Measurements from ENCODE around the gene CBR1.
"Not testable (repeated sequence)": the region's sequence is repeated elsewhere in the genome, so short reads cannot be mapped to it uniquely, and the experiment has no call there.

CBR1 gene

DNA sequence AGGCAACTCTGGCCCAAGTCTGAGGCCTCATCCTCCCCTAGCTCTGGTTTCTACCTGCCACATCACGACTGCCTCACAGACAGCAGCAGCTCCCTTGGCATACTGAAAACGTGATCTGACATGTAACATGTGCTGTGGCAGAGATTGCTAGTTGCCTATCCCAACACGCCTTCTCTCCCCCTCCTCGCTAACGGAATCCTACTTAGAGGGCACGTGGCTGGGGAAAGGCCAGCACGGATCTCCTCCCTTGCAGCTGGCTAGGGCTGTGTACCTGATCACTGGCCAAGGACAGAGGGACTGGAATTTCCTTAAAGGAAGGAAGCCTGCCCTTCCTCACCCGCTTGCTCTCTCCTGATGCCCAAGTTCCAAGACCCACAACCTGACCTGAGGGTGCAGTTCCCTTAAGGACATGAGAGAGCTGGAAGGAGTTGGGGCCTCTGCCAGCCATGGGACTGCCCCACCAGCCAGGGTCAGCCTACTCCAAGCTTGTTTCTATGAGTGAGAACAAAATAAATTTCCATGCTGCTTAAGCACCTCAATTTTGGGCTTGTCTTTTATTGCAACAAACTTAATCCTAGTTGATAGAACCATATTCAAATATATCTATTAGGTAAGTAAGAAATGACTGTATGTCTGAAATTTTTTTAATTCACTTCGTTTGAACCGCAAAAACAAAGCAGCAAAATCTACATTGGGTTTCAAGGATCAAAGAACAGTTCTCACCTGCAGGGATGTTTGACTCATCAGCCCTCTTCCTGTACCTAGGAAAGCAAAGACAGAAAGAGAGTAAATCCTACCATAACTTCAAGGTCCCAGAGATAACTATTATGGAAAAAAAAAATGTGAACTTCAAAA is 16.7 kb upstream of the CBR1 start:
- no peak for DNase-seq

DNA sequence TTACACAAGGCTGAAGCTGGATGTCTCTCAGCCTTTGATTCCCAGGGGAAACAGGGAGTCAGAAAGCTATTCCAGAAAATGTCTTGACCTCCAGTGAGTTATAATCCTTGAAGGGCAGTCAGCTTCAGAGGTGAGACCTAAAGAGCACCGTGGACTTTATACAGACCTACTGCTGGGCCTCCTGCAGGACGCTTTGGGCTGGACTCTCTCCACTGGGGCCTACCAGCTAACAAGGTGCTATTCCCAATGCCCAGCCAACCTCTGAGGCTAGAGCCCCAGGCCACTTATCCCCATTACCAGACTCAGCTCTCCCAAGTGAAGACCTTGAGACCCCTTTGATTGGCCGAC is 16.1 kb upstream of the CBR1 start:
- no peak for DNase-seq

DNA sequence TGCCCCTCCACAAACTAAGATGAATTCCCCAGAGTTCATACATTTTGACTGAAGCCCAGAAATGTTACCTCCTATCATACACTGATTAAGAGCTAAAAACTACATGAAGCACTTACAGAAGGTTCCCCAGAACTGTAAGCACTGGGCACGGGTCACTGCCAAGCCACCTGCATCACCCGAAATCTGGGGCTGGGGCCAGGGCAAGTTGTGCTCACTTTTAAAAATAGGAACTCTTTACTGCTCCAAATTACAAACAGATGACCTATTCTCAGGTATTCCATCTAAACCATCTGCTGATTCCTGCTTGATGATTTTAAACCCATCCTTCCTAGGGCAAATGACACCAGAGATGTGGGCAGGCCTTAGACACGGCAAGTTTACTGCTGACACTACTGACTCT is 14.3 kb upstream of the CBR1 start:
- no peak for DNase-seq

DNA sequence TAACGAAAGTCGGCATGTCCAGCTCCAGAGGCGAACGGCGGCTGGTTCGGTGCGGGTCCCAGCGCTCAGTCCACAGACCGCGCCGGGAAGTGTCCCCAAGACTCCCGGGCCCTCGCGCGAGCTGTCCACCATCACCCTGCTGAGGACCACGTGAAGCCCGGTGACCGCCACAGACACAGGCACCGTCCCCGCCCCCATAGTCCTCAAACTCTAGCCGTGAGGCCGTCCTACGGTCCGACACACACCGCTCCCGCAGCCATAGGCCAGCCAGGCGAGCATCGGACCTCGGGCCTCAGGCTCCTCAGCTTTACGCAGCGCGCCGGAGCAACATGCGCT is 10.0 kb upstream of the CBR1 start:
- DNase-seq, result no peak

DNA sequence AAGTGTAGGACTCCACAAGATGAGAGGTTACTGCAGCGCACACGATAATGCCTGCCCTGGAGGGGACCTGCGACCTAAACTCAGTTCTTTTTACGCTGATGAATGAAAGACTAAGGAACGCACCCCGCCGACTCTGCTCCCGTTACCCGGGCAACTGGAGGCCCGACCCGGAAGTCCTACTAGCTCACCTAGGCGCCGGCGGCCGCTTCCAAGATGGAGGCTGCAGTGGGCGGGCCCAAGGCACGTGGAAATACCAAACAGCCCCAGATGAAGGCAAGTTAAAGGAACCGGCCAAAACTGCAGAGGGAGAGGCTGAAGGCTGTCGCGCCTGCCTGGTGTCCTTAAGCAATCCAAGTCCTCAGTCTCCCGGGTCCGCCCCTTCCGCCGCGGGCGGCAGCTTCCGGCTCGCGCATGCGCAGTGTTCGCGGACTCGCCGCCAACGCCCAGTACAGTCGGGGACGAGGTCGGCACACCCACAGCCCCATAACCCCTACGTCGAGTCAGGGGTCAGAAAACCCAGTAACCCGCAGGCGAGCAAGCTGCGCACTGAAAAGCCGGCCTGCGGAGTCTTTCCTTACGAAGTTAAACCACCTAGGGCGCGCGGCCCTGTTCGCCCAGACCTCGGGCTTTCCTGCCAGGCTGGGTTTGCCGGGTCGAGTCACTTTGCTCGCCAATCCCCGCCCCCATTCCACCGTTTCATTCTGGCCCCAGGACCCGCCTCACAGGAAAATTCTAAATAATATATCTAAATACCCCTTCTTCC is 9.5 kb upstream of the CBR1 start, which contains the start of gene SETD4:
SETD4 (minus strand) TSS at position 368 of the 763 bp plus-strand sequence. CDS start 1,638 bp downstream, outside the sequence.
- DNase-seq, result peak; percentile 88

DNA sequence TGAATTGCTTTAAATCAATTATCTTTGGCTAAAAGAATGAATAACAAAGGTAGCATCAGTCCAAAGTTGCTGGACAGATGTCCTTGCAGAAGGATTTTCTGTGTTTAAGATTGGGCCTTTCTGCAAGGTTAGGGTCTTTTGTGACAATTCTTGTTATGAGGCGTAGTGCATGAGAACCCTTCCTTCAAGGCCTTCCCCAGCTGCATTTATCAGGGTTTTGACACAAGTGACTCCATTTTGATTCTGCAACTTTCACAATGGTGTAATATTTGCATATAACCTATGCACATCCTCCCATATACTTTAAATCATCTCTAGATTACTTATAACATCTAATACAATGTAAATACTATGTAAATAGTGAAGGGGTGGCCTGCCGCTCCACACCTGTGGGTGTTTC is 8.4 kb upstream of the CBR1 start:
- no peak for DNase-seq

DNA sequence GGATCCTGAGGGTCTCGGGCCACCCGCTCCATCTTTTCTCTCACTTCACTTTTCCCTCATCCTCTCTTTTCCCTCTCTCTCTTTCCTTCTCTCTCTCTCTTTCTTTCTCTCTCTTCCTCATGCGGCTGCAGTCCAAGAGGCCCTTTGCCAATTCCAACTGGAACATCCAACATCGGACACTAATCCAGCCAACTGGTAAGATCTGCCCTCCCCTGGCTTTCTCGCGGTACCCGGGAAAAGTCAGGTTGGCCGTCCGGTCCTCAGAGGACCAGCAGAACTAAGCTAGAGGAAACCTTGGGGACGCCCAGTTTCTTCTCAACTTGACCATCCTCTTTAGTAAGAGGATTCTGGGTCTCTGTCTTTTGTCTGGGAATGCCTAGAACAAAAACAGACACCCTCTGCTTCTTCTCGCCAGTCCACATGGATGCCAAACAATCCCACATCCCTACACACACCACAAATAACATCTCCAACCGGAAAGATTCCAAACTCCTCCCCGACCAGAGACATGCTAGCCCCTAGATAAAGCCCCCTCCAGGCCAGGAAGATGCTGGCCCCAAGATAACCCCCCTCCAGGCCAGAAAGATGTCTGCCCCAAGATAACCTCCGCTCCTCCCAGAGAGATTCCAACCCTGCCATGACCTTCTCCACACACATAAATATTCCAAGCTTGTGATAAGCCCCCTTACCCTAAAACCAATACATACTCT is 6.3 kb upstream of the CBR1 start:
- DNase-seq, result no peak

DNA sequence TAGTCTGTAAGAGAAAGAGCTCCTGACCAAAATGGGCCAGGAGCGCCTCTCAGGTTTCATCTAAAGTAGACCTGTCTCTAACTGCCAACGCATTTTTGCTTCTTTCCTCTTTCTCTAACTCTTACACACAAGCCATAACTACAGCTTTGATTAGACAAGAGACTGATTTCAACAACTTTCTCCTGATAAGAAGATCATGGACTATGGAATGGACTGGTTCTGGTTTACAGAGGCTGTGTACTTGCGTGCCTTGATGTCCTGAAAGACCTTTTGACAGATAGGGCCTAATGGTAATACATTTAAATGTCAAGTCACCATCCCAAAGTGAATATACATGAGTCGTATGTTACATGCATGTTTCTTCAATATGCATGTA is 5.8 kb upstream of the CBR1 start:
- no peak for DNase-seq

DNA sequence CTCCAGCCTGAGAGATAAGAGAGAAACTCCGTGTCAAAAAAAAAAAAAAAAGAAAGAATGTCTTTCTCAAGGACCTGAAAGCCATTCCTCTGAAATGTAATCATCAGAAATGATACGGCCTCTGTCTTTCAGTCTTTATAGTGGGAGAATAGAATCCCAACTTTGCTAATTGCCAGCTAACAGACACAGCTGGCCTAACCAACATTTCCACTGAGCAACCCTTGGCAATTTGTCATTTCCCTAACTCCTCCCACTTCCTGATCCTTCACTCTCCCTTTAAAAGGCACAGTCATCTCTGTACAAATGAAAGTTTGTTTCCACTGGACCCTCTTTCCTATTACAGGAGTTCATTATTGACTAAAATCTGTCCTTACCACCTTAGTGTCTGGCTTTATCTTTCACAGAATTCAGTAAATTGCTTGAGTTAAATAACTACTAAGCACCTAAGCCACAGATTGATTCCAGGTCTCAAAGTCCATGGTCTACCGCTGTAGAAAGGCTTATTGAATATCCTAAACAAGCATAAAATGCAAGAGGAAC is 4.3 kb upstream of the CBR1 start:
- DNase-seq, result peak; percentile 48

DNA sequence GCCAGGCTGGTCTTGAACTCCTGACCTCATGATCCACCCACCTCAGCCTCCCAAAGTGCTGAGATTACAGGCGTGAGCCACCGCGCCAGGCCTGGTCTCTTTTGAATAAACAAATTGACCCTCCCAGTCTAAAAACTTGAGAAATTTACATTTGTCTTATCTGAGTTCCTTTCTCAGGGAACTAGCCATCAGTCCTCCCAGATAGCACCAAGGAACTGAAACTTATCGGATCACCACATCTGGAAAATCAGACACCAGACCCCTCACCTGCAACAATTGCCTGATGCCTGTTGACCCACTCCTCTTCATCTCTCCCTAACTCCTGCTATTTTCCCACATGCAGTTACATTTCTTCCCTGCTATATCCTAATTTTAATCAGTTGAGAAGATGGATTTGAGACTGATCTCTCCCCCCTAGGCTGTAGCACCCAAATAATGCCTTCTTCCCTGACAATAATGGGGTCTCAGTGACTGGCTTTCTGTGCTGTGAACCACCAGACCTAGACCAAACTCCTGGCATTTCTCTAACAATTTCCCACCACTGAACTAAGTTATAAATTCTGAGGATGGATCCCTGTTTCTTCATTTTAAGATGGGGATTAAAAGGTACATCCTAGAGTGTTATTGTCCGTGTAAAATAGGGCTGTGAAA is 951 bp upstream of the CBR1 start:
- DNase-seq, result no peak

DNA sequence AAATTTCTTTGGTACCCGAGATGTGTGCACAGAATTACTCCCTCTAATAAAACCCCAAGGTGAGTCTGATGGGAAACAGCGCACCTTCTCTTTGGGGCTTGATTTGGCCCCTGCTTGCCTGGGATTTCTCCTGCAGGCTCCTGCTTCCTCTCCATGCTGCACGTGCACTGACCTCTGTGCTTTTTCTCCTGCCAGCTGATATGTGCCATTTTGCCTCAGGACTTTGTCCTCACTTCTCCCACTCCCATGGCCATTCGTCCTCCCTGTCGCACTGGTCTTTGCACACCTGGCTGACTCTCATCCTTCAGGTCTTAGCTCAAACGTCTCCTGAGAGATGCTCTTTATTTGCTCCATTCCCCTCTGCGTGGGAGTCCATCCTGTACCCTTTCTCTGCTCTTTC is 1.2 kb downstream of the CBR1 start:
- DNase-seq, result no peak

DNA sequence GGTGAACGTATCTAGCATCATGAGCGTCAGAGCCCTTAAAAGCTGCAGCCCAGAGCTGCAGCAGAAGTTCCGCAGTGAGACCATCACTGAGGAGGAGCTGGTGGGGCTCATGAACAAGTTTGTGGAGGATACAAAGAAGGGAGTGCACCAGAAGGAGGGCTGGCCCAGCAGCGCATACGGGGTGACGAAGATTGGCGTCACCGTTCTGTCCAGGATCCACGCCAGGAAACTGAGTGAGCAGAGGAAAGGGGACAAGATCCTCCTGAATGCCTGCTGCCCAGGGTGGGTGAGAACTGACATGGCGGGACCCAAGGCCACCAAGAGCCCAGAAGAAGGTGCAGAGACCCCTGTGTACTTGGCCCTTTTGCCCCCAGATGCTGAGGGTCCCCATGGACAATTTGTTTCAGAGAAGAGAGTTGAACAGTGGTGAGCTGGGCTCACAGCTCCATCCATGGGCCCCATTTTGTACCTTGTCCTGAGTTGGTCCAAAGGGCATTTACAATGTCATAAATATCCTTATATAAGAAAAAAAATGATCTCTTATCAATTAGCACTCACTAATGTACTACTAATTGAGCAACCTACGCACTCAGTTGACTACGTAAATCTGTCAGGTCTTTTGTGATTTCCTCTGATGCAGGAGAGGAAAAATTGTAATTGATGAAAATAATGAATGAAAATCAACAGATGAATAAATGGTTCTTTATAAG is 2.8 kb downstream of the CBR1 start:
- no peak for DNase-seq

DNA sequence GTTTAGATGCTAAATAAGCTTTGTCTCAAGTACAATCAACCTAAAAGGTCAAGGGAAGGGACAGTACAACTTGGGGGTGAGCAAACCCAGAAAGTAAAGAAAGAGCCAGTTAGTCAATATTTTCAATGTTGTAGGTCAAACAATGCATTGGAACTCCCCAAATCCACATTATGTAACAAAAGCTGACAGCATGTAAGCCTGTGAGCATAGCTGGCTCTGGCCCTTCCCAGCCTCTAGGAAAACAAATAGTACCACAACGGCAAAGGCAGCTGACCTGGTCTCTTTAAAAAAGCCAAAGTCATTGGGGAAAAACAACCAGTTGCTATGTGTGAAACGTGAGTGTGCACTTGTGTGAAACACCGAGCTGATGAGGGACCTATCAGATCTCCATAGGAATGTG is 3.4 kb downstream of the CBR1 start:
- DNase-seq, result no peak

DNA sequence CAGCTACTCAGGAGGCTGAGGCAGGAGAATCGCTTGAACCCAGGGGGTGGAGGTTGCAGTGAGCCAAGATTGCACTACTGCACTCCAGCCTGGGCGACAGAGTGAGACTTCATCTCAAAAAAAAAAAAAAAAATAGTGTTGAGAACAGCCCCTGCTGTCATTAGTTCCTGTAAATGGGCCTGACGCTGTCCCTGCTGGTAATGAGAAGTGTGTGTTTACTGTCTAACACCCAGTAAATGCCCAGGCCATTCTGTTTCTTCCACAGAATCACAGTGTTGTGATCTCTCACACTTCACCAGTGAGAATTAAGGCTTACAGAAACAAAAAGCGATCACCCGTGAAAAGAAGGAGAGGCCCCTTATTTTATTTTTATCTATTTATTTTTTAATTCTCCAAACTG is 4.1 kb downstream of the CBR1 start:
- DNase-seq, result not testable (repeated sequence)

DNA sequence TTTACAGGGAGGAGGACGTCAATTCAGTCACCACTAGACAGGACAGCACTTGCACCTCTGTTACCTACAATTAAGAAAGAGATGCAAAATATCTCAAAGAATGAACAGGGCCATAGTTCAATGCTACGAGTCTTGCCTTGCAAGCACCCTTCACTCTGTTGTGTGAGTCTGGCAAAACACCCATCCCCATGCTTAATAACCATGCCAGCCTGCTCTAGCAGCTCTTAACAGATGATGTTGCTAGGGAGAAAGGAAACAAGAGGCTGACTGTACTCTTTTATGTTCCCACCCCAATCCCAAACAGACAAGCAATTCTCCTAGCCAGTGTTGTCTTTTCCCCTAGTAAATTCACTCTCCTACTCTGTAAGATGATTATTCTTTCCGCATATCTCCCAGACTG is 5.3 kb downstream of the CBR1 start:
- DNase-seq, result no peak

DNA sequence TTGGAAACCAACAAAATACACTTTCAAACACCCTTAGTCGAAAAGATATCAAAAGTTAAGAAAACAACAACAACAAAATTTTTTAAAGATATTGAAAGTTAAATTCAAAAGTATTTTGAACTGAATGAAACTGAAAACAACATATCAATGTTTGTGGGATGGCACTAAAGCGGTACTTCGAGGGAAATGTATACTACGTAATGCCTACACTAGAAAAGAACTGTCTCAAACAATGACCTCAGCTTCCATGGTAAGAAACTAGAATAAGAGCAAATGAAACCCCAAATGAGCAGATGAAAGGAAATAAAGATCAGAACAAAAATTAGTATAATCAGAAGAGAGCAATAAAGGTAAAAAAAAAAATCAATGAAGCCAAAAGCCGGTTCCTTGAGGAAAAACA is 6.1 kb downstream of the CBR1 start:
- DNase-seq, result no peak

DNA sequence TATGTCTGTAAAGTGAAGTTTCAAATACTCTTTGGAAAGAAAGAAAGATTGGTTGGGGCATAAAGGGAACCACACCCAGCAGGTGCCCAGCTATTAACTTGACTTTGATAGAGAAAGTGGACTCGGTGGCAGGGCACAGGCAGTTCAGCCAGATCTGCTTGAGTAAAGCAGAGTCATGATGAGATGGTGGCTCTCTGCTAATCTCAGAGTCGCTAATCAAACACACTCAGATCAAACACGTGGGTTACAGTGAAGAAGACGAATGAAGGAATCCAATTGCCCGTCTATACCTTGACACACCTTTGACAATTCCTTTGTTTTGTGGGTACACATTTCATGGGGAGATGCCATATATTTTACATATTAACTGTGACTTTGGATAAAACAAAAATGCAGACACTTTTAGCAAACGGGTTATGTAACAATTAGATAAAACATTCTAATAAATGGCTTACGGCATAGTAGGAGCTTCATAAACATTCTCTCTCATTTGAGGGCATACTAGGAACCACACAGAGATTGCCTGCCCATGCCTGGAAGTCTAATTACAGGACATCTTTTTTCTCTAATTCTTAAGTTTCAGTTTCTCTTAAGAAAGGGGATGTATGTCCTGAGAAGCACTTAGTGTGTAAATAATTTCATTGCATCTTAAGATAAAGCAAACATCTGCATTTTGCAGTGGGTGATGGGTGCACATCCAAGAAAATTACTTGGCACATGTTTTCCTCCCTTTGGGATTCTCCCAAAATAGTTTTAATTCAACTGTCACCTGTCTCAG is 7.2 kb downstream of the CBR1 start:
- no peak for DNase-seq

DNA sequence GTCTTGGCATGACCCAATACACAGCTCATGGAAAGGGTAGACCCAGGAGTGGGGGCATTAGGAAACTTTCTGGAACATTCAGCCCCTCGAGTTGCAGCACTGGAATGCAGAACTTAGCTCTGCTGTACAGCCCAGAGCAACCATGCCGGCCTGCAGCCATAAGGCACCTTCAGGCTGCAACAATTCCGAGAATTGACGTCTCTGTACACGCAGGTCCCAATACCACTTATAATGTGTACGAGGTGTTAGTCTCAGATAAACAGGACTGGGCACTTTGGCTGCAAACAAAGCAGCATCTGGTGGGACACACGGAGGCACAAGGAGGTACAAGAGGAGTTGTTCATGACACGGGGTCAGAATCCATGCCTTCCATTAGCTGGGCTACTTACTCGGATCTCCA is 7.9 kb downstream of the CBR1 start:
- no peak for DNase-seq

DNA sequence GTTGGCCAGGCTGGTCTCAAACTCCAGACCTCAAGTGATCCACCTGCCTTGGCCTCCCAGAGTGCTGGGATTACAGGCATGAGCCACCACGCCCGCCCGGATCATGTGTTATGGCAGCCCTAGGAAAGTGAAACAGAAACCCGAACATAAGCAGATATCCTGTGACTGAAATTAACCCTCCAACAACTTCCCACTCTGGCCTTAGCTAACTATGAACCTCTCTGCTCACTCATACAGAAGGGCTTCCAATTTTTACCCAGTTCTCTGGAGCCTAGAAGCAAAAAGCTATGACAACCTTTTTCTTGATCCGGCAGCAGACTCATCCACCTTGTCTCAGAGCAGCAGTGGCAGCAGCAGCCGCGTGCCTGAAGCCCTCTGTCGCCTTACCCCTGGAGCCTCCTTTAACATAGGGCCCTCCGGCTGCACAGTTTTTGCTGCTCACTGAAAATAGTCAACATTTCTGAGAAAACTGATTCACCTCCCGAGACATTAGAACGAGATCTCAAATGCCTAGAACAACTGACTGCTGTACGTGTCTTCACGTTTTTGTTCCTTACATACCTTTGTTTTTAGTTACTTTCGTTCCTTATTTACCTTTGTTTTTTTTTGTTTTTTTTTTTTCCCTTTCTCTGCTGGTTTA is 9.3 kb downstream of the CBR1 start:
- no peak for DNase-seq

DNA sequence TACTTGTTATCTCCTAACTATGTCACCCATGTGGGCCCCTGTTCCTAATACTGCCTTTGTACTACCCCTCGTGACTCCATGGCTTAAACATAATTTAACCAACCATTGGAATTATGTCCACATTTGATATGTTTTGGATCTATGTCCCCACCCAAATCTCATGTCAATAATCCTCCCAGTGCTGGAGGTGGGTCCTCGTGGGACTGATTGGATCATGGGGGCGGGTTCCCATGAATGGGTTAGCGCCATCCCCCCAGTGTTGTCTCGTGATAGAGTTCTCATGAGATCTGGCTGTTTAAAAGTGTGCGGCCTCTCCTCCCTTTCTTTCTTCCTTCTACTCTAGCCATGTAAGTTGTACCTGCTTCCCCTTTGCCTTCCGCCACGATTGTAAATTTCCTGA is 9.8 kb downstream of the CBR1 start:
- no peak for DNase-seq

DNA sequence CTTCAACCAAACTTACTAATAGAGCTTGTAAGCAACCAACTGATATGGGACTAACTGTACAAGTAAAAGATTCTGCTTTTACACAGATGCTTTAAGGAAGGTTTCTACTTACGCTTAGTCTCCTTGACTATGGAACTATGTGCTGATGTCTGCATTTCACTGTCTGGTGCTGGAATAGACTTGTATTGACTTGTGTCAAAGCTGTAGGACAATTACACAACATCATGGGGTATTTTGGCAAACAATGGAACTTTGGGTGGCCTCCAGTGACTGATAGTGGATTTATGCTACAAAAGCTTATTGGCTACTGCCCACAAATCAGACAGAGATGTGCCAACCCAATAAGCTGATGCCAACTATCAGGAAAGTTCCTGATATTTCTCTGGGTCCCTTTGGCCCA is 10.6 kb downstream of the CBR1 start:
- no peak for DNase-seq
